ENCODE results near the gene LRRC3B.

LRRC3B gene

GRCh38 chr3:26639339-26639738 is 16.8 kb downstream of the LRRC3B start:
- Histone ChIP-seq H3K4me3 (ENCODE audit: low read depth, low read length) (no peak overlapping the region), H3K36me3 (ENCODE audit: control insufficient read depth, insufficient read depth, low read length) (no peaks in the 10 kb centered on the region), H3K4me1 (no peaks in the 10 kb centered on the region), H3K9me3 (ENCODE audit: control insufficient read depth, low read length) (no peaks in the 10 kb centered on the region), H3K27ac (no peak overlapping the region), H3K4me2 (ENCODE audit: low read length) (no peak overlapping the region), H2AFZ (no peak overlapping the region), H3K79me2 (no peaks in the 10 kb centered on the region), H3K27me3 (ENCODE audit: control insufficient read depth, insufficient read depth, low read length) (no peaks in the 10 kb centered on the region), H3K9ac (no peak overlapping the region)
- TF ChIP-seq, protein P1, sequence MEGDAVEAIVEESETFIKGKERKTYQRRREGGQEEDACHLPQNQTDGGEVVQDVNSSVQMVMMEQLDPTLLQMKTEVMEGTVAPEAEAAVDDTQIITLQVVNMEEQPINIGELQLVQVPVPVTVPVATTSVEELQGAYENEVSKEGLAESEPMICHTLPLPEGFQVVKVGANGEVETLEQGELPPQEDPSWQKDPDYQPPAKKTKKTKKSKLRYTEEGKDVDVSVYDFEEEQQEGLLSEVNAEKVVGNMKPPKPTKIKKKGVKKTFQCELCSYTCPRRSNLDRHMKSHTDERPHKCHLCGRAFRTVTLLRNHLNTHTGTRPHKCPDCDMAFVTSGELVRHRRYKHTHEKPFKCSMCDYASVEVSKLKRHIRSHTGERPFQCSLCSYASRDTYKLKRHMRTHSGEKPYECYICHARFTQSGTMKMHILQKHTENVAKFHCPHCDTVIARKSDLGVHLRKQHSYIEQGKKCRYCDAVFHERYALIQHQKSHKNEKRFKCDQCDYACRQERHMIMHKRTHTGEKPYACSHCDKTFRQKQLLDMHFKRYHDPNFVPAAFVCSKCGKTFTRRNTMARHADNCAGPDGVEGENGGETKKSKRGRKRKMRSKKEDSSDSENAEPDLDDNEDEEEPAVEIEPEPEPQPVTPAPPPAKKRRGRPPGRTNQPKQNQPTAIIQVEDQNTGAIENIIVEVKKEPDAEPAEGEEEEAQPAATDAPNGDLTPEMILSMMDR (IDR thresholded peaks at IDR 0.05): no peak

DNA sequence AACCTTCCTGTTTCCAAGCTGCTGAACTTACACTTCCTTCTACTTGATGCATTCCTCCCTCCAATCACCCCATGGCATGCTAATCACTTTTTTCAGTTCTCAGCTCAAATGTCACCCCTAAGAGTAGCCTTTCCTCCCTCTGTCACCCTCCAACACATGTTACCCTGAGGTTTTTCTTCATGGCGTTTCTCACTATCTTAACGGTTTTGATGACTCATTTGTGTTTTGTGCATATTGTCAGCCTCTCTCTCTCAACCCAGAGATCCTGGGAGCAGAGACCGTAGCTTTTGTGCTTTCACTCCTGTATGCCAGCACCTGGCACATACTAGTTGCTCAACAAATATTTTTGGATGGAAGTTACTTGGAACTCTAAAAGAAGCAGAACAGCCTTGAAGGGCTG is 24.5 kb downstream of the LRRC3B start:
- H3K4me1 ChIP-seq: no peaks in the 10 kb centered on the region
- no peak overlapping the region for H2AFZ ChIP-seq
- no peak overlapping the region for H3K4me2 ChIP-seq (ENCODE audit: low read length)
- no peak overlapping the region for H3K27ac ChIP-seq
- H3K4me3 ChIP-seq (ENCODE audit: low read depth, low read length): no peak overlapping the region
- TF ChIP-seq, protein P1 (IDR thresholded peaks at IDR 0.05): no peak
- no peak overlapping the region for H3K9ac ChIP-seq
- no peaks in the 10 kb centered on the region for H3K9me3 ChIP-seq (ENCODE audit: control insufficient read depth, low read length)
- no peaks in the 10 kb centered on the region for H3K79me2 ChIP-seq
- H3K36me3 ChIP-seq (ENCODE audit: control insufficient read depth, insufficient read depth, low read length): no peaks in the 10 kb centered on the region
- no peaks in the 10 kb centered on the region for H3K27me3 ChIP-seq (ENCODE audit: control insufficient read depth, insufficient read depth, low read length)

GRCh38 chr3:26648461-26648860 is 25.9 kb downstream of the LRRC3B start:
- TF ChIP-seq, protein P1 (IDR thresholded peaks at IDR 0.05): no peak
- Histone ChIP-seq H3K4me3 (ENCODE audit: low read depth, low read length) (no peak overlapping the region), H3K27ac (no peak overlapping the region), H3K27me3 (ENCODE audit: control insufficient read depth, insufficient read depth, low read length) (no peaks in the 10 kb centered on the region), H2AFZ (no peak overlapping the region), H3K79me2 (no peaks in the 10 kb centered on the region), H3K9me3 (ENCODE audit: control insufficient read depth, low read length) (no peaks in the 10 kb centered on the region), H3K4me1 (no peaks in the 10 kb centered on the region), H3K4me2 (ENCODE audit: low read length) (no peak overlapping the region), H3K36me3 (ENCODE audit: control insufficient read depth, insufficient read depth, low read length) (no peaks in the 10 kb centered on the region), H3K9ac (no peak overlapping the region)

GRCh38 chr3:26652164-26652563 is 29.6 kb downstream of the LRRC3B start:
- no peaks in the 10 kb centered on the region for H3K9me3 ChIP-seq (ENCODE audit: control insufficient read depth, low read length)
- H3K4me3 ChIP-seq (ENCODE audit: low read depth, low read length): no peak overlapping the region
- no peak overlapping the region for H3K27ac ChIP-seq
- H3K4me2 ChIP-seq (ENCODE audit: low read length): no peak overlapping the region
- no peaks in the 10 kb centered on the region for H3K36me3 ChIP-seq (ENCODE audit: control insufficient read depth, insufficient read depth, low read length)
- H2AFZ ChIP-seq: no peak overlapping the region
- TF ChIP-seq, protein P1 (IDR thresholded peaks at IDR 0.05): no peak
- no peak overlapping the region for H3K9ac ChIP-seq
- no peaks in the 10 kb centered on the region for H3K79me2 ChIP-seq
- no peaks in the 10 kb centered on the region for H3K27me3 ChIP-seq (ENCODE audit: control insufficient read depth, insufficient read depth, low read length)
- no peaks in the 10 kb centered on the region for H3K4me1 ChIP-seq

DNA sequence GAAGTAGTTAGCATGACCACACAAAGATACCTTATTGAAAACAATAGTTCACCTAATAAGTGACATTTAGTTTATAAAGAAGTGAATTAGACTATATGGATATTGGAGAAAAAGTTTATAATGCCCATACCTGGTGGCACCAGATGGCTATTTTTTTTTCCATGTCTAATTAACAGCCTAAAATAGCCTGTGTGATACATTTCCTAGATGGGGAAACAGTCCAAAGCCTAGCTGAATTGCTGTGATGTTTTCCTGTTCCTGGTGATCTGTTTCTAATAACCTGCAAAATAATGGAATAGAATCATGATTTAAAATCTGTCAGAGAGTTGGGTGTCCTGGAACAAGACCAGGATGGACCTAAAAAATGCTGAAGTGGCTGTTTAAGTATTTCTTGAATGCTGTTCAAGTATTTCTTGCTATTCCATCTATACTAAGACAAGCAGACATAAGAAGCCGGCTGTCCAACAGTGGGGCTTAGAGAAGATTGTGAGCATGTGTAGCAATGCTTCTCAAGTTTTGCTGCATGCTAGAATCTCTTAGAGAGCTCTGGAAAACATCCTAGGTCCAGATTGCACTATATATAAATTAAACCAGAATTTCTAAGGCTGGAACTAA is 31.3 kb downstream of the LRRC3B start:
- Histone ChIP-seq H3K27me3 (ENCODE audit: control insufficient read depth, insufficient read depth, low read length) (no peaks in the 10 kb centered on the region), H3K36me3 (ENCODE audit: control insufficient read depth, insufficient read depth, low read length) (no peaks in the 10 kb centered on the region), H3K27ac (no peak overlapping the region), H3K4me3 (ENCODE audit: low read depth, low read length) (no peak overlapping the region), H3K4me2 (ENCODE audit: low read length) (no peak overlapping the region), H3K9ac (no peak overlapping the region), H2AFZ (no peak overlapping the region), H3K79me2 (no peaks in the 10 kb centered on the region), H3K4me1 (no peaks in the 10 kb centered on the region), H3K9me3 (ENCODE audit: control insufficient read depth, low read length) (no peaks in the 10 kb centered on the region)
- TF ChIP-seq, protein P1 (IDR thresholded peaks at IDR 0.05): no peak

Measured in parathyroid adenoma (tissue), 2 donors.